K562 (cell line): ENCODE data around the gene FMNL3. TPM values are rescaled to one million over a fixed set of nuclear protein-coding genes. Genes with fewer than 3 reads are reported as not detected.

Source experiments
- CBFB ChIP-seq: sonication (generic); formaldehyde crosslinking; IDR thresholded peaks from 2 replicates; pipeline ENCODE4 v1.4.0; 2020; ENCODE audit warnings: mild to moderate bottlenecking, missing genetic modification reagents
- FOXJ3 ChIP-seq: sonication (generic); formaldehyde crosslinking; IDR thresholded peaks from 2 replicates; pipeline ENCODE4 v1.4.0; 2020; ENCODE audit warnings: mild to moderate bottlenecking, missing genetic modification reagents
- MED1 ChIP-seq: sonication (generic); formaldehyde crosslinking; IDR thresholded peaks from 2 replicates; pipeline ENCODE4 v1.8.1; 2023; ENCODE audit warnings: missing genetic modification reagents, borderline replicate concordance
- MEF2A ChIP-seq: IDR thresholded peaks from 2 replicates; pipeline ENCODE4 v1.6.1; 2011; ENCODE audit warnings: low read depth, mild to moderate bottlenecking, low read length, moderate library complexity; ENCODE audit not compliant: control insufficient read depth
- MGA ChIP-seq: fragments of 450-650 bp; IDR thresholded peaks from 2 replicates; pipeline ENCODE4 v1.6.1; 2016; ENCODE audit warnings: mild to moderate bottlenecking, moderate library complexity
- MYC ChIP-seq, 2 experiments: fragments of 250-450 bp in 1 of 2; sonication (Bioruptor Pico) in 1 of 2; IDR thresholded peaks; 2 replicates each; pipeline versions ENCODE4 v1.5.1 to v1.6.1; 2012 to 2021; ENCODE audit warnings: low read depth in 2 of 2, borderline replicate concordance in 1 of 2, improper control_type of control experiment in 1 of 2, low read length in 1 of 2, mild to moderate bottlenecking in 1 of 2, moderate library complexity in 1 of 2
- NONO ChIP-seq, 2 experiments: fragments of 200-400 bp in 1 of 2; fragments of 450-650 bp in 1 of 2; formaldehyde crosslinking in 1 of 2; IDR thresholded peaks; 2 replicates each; pipeline ENCODE4 v1.6.1; 2017; ENCODE audit warnings: low read depth in 2 of 2, mild to moderate bottlenecking in 2 of 2, moderate library complexity in 2 of 2, low read length in 1 of 2
- ZC3H4 ChIP-seq: sonication (generic); formaldehyde crosslinking; IDR thresholded peaks from 2 replicates; pipeline ENCODE4 v1.9.0; 2021; ENCODE audit warnings: missing genetic modification reagents, borderline replicate concordance
- ZC3H8 ChIP-seq: fragments of 450-650 bp; IDR thresholded peaks from 2 replicates; pipeline ENCODE4 v1.6.1; 2017
- ZNF12 ChIP-seq: sonication (generic); formaldehyde crosslinking; IDR thresholded peaks from 2 replicates; pipeline ENCODE4 v1.4.0; 2020; ENCODE audit warnings: mild to moderate bottlenecking, missing genetic modification reagents
- polyA plus RNA-seq, 8 experiments: library from polyadenylated mRNA; depleted of rRNA in 4 of 8; stranded (reverse) in 5 of 8; unstranded in 3 of 8; fragments of >200 nt; fragmentation: Nextera tagmentation in 2 of 8; fragmentation: Illumina TruSeq in 1 of 8; extraction: Ambion mirVana in 2 of 8; extraction: Trizol in 1 of 8; gene quantifications; 2 replicates each; pipeline versions ENCODE4 v1.2.1 to v1.2.3, GENCODE V29; 2011 to 2014; ENCODE audit warnings: inconsistent platforms in 1 of 8, missing spikeins in 1 of 8
- total RNA-seq, 7 experiments: library from RNA; depleted of rRNA in 6 of 7; stranded (reverse); fragments of >200 nt in 6 of 7; fragmentation: Illumina TruSeq in 2 of 7; extraction: Trizol in 2 of 7; gene quantifications; 2 replicates each; pipeline versions ENCODE4 v1.2.1 to v1.2.3, GENCODE V29; 2011 to 2021; ENCODE audit warnings: low replicate concordance in 1 of 7
- TF ChIP-seq, protein P1 (sequence below): fragments of 450-650 bp; formaldehyde crosslinking; conservative IDR thresholded peaks from 2 replicates; pipeline ENCODE4 v1.4.0; 2022; ENCODE audit warnings: mild to moderate bottlenecking, missing genetic modification characterization
- TF ChIP-seq, protein P2 (sequence below): fragments of 250-450 bp; sonication (Bioruptor Pico); IDR thresholded peaks from 2 replicates; pipeline ENCODE4 v1.5.0; 2020; ENCODE audit warnings: mild to moderate bottlenecking, borderline replicate concordance

FMNL3 gene
- total and polyA plus RNA-seq, 9 of the 15 experiments (the other 6 are each of a cell fraction or from before 2014, with no cell fraction given): 0.49 to 14.4 (median 6.8) TPM

- TF ChIP-seq MGA (no peak), ZC3H8 (no peak), FOXJ3 (CRISPR knock-in tag) (no peak), MEF2A (no peak), NONO (IDR thresholded peaks at IDR 0.05; ENCODE audit: low read depth in 2 of 2, low read length in 1 of 2) (no peak), CBFB (CRISPR knock-in tag) (no peak), ZC3H4 (CRISPR knock-in tag) (no peak), MYC (IDR thresholded peaks at IDR 0.05; ENCODE audit: low read depth, low read length) (peak; percentile 85), MYC (CRISPR knock-in tag; IDR thresholded peaks at IDR 0.05; ENCODE audit: borderline replicate concordance, low read depth) (no peak), ZNF12 (CRISPR knock-in tag) (no peak), MED1 (CRISPR knock-in tag) (no peak)
- TF ChIP-seq, protein P1, sequence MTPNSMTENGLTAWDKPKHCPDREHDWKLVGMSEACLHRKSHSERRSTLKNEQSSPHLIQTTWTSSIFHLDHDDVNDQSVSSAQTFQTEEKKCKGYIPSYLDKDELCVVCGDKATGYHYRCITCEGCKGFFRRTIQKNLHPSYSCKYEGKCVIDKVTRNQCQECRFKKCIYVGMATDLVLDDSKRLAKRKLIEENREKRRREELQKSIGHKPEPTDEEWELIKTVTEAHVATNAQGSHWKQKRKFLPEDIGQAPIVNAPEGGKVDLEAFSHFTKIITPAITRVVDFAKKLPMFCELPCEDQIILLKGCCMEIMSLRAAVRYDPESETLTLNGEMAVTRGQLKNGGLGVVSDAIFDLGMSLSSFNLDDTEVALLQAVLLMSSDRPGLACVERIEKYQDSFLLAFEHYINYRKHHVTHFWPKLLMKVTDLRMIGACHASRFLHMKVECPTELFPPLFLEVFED: no peak
- TF ChIP-seq, protein P2, sequence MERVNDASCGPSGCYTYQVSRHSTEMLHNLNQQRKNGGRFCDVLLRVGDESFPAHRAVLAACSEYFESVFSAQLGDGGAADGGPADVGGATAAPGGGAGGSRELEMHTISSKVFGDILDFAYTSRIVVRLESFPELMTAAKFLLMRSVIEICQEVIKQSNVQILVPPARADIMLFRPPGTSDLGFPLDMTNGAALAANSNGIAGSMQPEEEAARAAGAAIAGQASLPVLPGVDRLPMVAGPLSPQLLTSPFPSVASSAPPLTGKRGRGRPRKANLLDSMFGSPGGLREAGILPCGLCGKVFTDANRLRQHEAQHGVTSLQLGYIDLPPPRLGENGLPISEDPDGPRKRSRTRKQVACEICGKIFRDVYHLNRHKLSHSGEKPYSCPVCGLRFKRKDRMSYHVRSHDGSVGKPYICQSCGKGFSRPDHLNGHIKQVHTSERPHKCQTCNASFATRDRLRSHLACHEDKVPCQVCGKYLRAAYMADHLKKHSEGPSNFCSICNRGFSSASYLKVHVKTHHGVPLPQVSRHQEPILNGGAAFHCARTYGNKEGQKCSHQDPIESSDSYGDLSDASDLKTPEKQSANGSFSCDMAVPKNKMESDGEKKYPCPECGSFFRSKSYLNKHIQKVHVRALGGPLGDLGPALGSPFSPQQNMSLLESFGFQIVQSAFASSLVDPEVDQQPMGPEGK: no peak
These were observed 62.6 kb downstream of the FMNL3 start (continued) for GRCh38 chr12:49644620-49644994.
